NB4 (cell line): Measurements from ENCODE around the gene GTF2H4.
"Not testable (repeated sequence)": the region's sequence is repeated elsewhere in the genome, so short reads cannot be mapped to it uniquely, and the experiment has no call there.

Experiments used
- DNase-seq: peaks from one replicate; pipeline ENCODE4 v3.0.0; 2010; ENCODE audit warnings: low read depth
- H3K4me3 ChIP-seq: one replicate; pipeline ENCODE4 v1.5.1; 2011; ENCODE audit warnings: mild to moderate bottlenecking, low read depth, low read length, moderate library complexity
- MYC ChIP-seq: IDR thresholded peaks from 2 replicates; pipeline ENCODE4 v1.6.1; 2011; ENCODE audit warnings: low read depth, low read length
- POLR2A ChIP-seq: IDR thresholded peaks from 2 replicates; pipeline ENCODE4 v1.6.1; 2011; ENCODE audit warnings: mild to moderate bottlenecking; ENCODE audit not compliant: insufficient read length; ENCODE audit errors: extremely low read depth
- TF ChIP-seq, protein P1 (sequence below): IDR thresholded peaks from 2 replicates; pipeline ENCODE4 v1.6.1; 2011; ENCODE audit warnings: low read depth, low read length
- TF ChIP-seq, protein P2 (sequence below): IDR thresholded peaks from one replicate; pipeline ENCODE4 v1.5.1; 2012; ENCODE audit warnings: low read depth, low read length

GTF2H4 gene

DNA sequence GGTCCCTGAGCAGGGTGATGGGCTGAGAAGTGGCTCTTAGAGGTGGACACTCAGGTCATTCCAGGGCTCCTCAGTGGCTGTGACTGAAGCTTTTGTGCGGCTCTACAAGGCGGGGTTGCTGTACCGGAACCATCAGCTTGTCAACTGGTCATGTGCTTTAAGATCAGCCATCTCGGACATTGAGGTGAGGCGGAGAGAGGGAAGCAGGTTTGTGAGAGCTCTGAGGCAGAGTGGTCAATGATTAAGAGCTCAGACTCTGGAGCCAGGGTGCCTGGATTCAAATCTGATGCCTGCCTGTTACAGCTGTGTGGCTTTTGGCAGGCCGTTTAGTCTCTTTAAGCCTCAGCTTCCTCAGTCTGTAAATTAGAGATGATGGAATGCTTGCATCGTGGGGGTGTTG lies 9.0 kb downstream of the GTF2H4 start:
- DNase-seq: no peak
- no peak overlapping the region for H3K4me3 ChIP-seq
- TF ChIP-seq MYC (no peak), POLR2A (no peak)
- TF ChIP-seq, protein P1, sequence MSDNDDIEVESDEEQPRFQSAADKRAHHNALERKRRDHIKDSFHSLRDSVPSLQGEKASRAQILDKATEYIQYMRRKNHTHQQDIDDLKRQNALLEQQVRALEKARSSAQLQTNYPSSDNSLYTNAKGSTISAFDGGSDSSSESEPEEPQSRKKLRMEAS: no peak
- TF ChIP-seq, protein P2, sequence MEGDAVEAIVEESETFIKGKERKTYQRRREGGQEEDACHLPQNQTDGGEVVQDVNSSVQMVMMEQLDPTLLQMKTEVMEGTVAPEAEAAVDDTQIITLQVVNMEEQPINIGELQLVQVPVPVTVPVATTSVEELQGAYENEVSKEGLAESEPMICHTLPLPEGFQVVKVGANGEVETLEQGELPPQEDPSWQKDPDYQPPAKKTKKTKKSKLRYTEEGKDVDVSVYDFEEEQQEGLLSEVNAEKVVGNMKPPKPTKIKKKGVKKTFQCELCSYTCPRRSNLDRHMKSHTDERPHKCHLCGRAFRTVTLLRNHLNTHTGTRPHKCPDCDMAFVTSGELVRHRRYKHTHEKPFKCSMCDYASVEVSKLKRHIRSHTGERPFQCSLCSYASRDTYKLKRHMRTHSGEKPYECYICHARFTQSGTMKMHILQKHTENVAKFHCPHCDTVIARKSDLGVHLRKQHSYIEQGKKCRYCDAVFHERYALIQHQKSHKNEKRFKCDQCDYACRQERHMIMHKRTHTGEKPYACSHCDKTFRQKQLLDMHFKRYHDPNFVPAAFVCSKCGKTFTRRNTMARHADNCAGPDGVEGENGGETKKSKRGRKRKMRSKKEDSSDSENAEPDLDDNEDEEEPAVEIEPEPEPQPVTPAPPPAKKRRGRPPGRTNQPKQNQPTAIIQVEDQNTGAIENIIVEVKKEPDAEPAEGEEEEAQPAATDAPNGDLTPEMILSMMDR: no peak

DNA sequence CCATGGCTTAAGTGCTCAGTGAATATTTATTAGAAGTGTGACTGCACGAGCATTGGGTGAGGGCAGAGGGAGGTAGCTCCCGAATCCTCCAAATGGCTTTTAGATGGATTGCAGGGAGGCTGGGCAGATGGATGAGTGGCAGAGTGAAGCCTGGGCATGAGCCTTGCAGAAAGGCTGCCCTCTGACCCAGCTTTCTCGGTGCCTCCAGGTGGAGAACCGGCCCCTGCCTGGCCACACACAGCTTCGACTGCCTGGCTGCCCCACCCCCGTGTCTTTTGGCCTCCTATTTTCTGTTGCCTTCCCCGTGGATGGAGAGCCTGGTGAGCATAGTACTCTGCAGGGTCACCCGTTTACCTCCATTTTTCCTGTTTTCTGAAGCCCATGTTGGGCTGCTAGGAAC lies 9.5 kb downstream of the GTF2H4 start:
- no peak for DNase-seq
- no peak overlapping the region for H3K4me3 ChIP-seq
- TF ChIP-seq, protein P1: no peak
- no peak for TF ChIP-seq MYC
- TF ChIP-seq, protein P2: no peak
- TF ChIP-seq POLR2A: no peak

DNA sequence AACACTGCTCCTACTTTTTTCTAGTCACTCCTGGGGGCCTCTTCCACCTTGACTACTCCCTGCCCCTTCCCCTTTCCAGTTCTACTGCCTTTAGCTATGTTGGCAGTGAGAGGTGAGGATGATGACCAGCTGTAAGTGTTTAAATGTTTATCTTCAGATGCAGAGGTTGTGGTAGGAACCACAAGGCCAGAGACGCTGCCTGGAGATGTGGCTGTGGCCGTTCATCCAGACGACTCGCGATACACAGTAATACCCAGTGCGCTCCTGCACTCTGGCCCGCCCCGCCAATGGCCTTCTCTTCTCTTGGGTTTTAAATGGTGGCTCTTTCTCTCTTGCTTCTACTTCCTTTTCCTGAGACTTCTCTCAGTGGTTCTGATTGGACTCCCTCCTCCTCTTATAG lies 10.7 kb downstream of the GTF2H4 start:
- no peak for DNase-seq
- no peak overlapping the region for H3K4me3 ChIP-seq
- TF ChIP-seq, protein P2: no peak
- TF ChIP-seq, protein P1: no peak
- TF ChIP-seq POLR2A: no peak
- no peak for TF ChIP-seq MYC

DNA sequence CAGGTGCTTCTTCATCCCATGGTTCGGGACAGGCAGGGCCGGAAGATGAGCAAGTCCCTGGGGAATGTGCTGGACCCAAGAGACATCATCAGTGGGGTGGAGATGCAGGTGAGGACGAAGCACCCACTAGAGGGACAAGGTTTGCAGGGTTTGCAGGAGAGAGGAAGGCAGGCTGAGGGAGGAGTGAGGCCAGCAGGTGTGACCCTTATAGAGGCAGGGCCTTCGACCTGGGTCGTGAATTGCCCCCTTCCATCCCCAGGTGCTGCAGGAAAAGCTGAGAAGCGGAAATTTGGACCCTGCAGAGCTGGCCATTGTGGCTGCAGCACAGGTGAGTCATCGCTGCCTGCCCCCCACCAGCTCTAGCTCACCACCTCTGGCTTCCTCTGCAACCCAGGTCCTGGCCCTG lies 14.4 kb downstream of the GTF2H4 start:
- no peak for DNase-seq
- TF ChIP-seq POLR2A (no peak), MYC (no peak)
- TF ChIP-seq, protein P1: no peak
- TF ChIP-seq, protein P2: no peak
- no peak overlapping the region for H3K4me3 ChIP-seq

DNA sequence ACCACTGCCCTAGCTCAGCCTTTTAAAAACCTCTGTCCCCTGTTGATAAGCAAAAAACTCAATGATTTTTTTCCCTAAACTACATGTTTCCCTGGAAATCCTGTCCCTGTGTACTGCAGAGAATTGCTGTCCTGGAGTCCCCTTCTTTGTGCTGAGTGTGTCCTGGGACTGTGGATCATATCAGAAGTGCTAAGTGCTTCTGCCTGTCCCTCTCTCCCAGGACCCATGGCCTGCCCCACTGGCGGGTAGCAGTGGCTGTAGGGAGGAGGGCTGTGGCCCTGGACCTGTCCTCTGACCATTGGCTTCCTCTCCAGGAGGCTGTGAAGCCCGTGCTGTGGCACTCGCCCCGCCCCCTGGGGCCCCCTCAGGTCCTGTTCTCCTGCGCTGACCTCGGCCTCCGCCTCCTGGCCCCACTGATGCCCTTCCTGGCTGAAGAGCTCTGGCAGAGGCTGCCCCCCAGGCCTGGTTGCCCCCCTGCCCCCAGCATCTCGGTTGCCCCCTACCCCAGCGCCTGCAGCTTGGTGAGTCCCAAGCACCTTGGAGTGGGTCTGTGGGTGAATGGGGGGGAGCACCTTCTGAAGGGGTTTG lies 16.1 kb downstream of the GTF2H4 start:
- not testable (repeated sequence) for DNase-seq, H3K4me3 ChIP-seq

DNA sequence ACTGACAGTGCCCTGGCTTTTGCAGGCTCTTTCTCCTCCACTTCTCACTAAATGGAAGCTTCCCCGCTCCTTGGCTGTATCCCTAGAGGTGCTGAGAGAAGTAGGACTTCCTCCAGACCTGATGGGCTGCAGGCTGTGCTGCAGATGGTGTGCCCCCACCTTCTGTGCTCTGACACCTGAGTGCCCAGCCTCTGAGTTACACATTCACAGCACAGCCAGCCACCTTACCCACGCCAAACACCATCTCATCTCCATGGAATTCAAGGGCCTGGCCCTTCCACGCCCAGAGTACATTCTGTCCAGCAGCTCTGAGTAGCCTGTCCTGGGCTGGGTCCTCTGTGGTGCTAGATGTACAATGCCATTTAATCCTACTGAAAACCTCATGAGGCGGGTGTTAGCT lies 18.6 kb downstream of the GTF2H4 start:
- no peak for TF ChIP-seq POLR2A
- TF ChIP-seq, protein P1: no peak
- DNase-seq: no peak

DNA sequence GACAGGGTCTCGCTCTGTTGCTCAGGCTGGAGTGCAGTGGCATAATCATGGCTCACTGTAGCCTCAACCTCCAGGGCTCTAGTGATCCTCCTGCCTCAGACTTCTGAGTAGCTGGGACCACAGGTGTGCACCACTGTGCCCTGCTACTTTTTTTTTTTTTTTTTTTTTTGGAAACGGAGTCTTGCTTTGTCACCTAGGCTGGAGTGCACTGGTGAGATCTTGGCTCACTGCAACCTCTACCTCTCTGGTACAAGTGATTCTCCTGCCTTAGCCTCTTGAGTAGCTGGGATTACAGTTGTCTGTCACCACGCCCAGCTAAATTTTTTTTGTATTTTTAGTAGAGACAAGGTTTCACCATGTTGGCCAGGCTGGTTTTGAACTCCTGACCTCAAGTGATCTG lies 19.1 kb downstream of the GTF2H4 start:
- not testable (repeated sequence) for DNase-seq

More for the DNA sequence above, 18.6 kb downstream of the GTF2H4 start:
- H3K4me3 ChIP-seq: no peak overlapping the region

DNA sequence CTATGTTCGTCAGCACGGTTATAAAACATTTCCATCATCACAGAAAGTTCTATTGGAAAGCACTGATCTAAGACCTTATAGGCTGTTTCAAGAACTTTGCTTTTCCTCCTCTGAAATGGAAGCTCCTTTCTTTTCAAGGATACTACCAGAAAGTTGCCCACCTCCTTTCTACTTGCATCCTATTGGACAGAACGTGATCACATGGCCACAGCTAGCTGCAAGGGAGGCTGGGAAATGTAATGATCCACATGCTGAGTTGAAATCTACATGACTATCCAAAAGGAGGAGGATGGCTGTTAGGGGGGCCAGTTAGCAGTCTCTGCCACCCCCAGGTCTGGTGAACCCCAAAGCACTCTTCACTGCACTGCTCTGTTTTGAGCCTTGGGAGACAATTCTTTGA lies 20.7 kb downstream of the GTF2H4 start:
- H3K4me3 ChIP-seq: no peak overlapping the region
- TF ChIP-seq POLR2A (no peak), MYC (no peak)
- TF ChIP-seq, protein P1: no peak
- TF ChIP-seq, protein P2: no peak
- no peak for DNase-seq

More for the DNA sequence above, 19.1 kb downstream of the GTF2H4 start:
- H3K4me3 ChIP-seq: not testable (repeated sequence)
